Epithelial cell of proximal tubule (primary cell): Measurements from ENCODE around the gene CYLC2. TPM values are rescaled to one million over a fixed set of nuclear protein-coding genes. Genes with fewer than 3 reads are reported as not detected.

Experiments used
- DNase-seq: peaks from one replicate; pipeline ENCODE4 v3.0.0-alpha.2; 2011; ENCODE audit warnings: low read depth
- H3K4me3 ChIP-seq: 2 replicates; pipeline ENCODE4 v1.5.1; 2011; ENCODE audit warnings: low read depth, mild to moderate bottlenecking, low read length
- CTCF ChIP-seq: conservative IDR thresholded peaks from 2 replicates; pipeline ENCODE4 v1.5.1; 2012; ENCODE audit warnings: low read depth, mild to moderate bottlenecking, low read length
- total RNA-seq: library from RNA; depleted of rRNA; stranded (reverse); fragments of >200 nt; gene quantifications from 2 replicates; pipeline ENCODE4 v1.2.3, GENCODE V29; 2015

CYLC2 gene
- total RNA-seq, 1 donor from 2014 or later = not detected

- no peak for DNase-seq
- TF ChIP-seq CTCF = no peak
- no peak overlapping the region for H3K4me3 ChIP-seq
Measured at GRCh38 chr9:103041961-103042360, 46.8 kb downstream of the CYLC2 start.
